PC-3 (cell line): Measurements from ENCODE around the gene NIPSNAP2. TPM values are rescaled to one million over a fixed set of nuclear protein-coding genes. Genes with fewer than 3 reads are reported as not detected.
"Not testable (repeated sequence)": the region's sequence is repeated elsewhere in the genome, so short reads cannot be mapped to it uniquely, and the experiment has no call there.

Source experiments
- ATAC-seq: fragments of 200-7000 bp; cut with Tn5 transposase; 2 replicates; pipeline ENCODE4 v1.9.1; 2020; ENCODE audit warnings: mild to moderate bottlenecking, moderate library complexity
- BruUV-seq: library from RNA; stranded (reverse); fragments of 400-500 nt; replicated peaks from 2 replicates; lab custom pipeline; 2021; lab: Mats Ljungman, UMichigan
- CTCF ChIA-PET: fragments of 300-600 bp; sonication (Branson Sonifier 250); formaldehyde crosslinking; loops from one replicate; lab custom pipeline; 2022; ENCODE audit warnings: antibody characterized with exemption; lab: Charles Lee
- POLR2A ChIA-PET: fragments of 300-600 bp; sonication (Branson Sonifier 250); formaldehyde crosslinking; loops from one replicate; lab custom pipeline; 2022; ENCODE audit warnings: antibody characterized with exemption; ENCODE audit not compliant: unreplicated experiment; lab: Charles Lee
- DNase-seq: peaks from one replicate; pipeline ENCODE4 v3.0.0-alpha.2; 2015
- H2AFZ ChIP-seq: fragments of 300-600 bp; sonication (generic); 2 replicates; pipeline ENCODE4 v1.6.0; 2016; ENCODE audit warnings: antibody characterized with exemption, low read length
- H3F3A ChIP-seq: fragments of 300-600 bp; sonication (generic); one replicate; pipeline ENCODE4 v1.6.0; 2017; ENCODE audit warnings: antibody characterized with exemption, low read length, control low read depth, mild to moderate bottlenecking; ENCODE audit not compliant: unreplicated experiment
- H3K27ac ChIP-seq: fragments of 300-600 bp; sonication (generic); 2 replicates; pipeline ENCODE4 v1.5.1; 2016; ENCODE audit warnings: mild to moderate bottlenecking, low read length
- H3K27me3 ChIP-seq: fragments of 300-600 bp; sonication (generic); 2 replicates; pipeline ENCODE4 v1.6.1; 2016; ENCODE audit warnings: low read length, mixed read lengths
- H3K36me3 ChIP-seq: fragments of 300-600 bp; sonication (generic); 2 replicates; pipeline ENCODE4 v1.6.1; 2016; ENCODE audit warnings: low read depth, mixed run types, low read length, mixed read lengths
- H3K4me1 ChIP-seq: fragments of 300-600 bp; sonication (generic); 2 replicates; pipeline ENCODE4 v1.5.1; 2016; ENCODE audit warnings: low read length; ENCODE audit not compliant: insufficient read depth
- H3K4me2 ChIP-seq: fragments of 300-600 bp; sonication (generic); 2 replicates; pipeline ENCODE4 v1.6.0; 2016; ENCODE audit warnings: low read length
- H3K4me3 ChIP-seq: fragments of 300-600 bp; sonication (generic); 2 replicates; pipeline ENCODE4 v1.5.1; 2016; ENCODE audit warnings: mild to moderate bottlenecking, low read length, mixed read lengths
- H3K79me2 ChIP-seq: fragments of 300-600 bp; sonication (generic); 2 replicates; pipeline ENCODE4 v1.6.1; 2017; ENCODE audit warnings: low read length, mixed read lengths
- H3K9ac ChIP-seq: fragments of 300-600 bp; sonication (generic); 2 replicates; pipeline ENCODE4 v1.6.0; 2016; ENCODE audit warnings: mild to moderate bottlenecking, low read length
- H3K9me2 ChIP-seq: fragments of 300-600 bp; sonication (generic); replicated peaks from 2 replicates; pipeline ENCODE4 v1.6.1; 2016; ENCODE audit warnings: mixed run types, low read length, mixed read lengths
- H3K9me3 ChIP-seq: fragments of 300-600 bp; sonication (generic); 2 replicates; pipeline ENCODE4 v1.6.1; 2016; ENCODE audit warnings: low read length, mixed read lengths
- H4K20me1 ChIP-seq: fragments of 300-600 bp; sonication (generic); 2 replicates; pipeline ENCODE4 v1.6.1; 2016; ENCODE audit warnings: low read length, mixed read lengths
- CTCF ChIP-seq: fragments of 300-600 bp; sonication (generic); conservative IDR thresholded peaks from 2 replicates; pipeline ENCODE4 v1.5.1; 2017; ENCODE audit warnings: antibody characterized with exemption, low read depth, mild to moderate bottlenecking, low read length
- EZH2 ChIP-seq: fragments of 300-600 bp; sonication (generic); IDR thresholded peaks from one replicate; pipeline ENCODE4 v1.6.1; 2017; ENCODE audit warnings: antibody characterized with exemption, mild to moderate bottlenecking, low read length; ENCODE audit not compliant: unreplicated experiment
- EZH2phosphoT487 ChIP-seq: fragments of 300-600 bp; sonication (generic); IDR thresholded peaks from 2 replicates; pipeline ENCODE4 v1.6.1; 2018; ENCODE audit warnings: mild to moderate bottlenecking, antibody characterized with exemption, low read length, borderline replicate concordance
- intact Hi-C: fragments of 100-400 bp; cut with micrococcal nuclease; formaldehyde crosslinking; loops from 2 replicates; pipeline ENCODE4 v1.9.0; 2023
- total RNA-seq: library from RNA; depleted of rRNA; stranded (reverse); fragments of >200 nt; gene quantifications from 2 replicates; pipeline ENCODE4 v1.2.3, GENCODE V29; 2014

The NIPSNAP2 gene
- total RNA-seq, 1 experiment from 2014 or later: 63.9 TPM

GRCh38 chr7:56046721-56047445, 82.5 kb downstream of the NIPSNAP2 start:
- TF ChIP-seq CTCF (no peak), EZH2phosphoT487 (no peak), EZH2 (no peak)
- no peak overlapping the region for H3K4me2 ChIP-seq
- H2AFZ ChIP-seq: no peak overlapping the region
- no peaks in the 10 kb centered on the region for H3K9me2 ChIP-seq
- BruUV-seq: no TSS peak
- ChIA-PET POLR2A (interaction anchor here (0.6 kb wide), 1 partner anchor 24 kb away, joined by 9 read pairs; no protein-coding TSS in a partner anchor), CTCF (no interaction called here)
- H3K36me3 ChIP-seq: no peaks in the 10 kb centered on the region
- H3F3A ChIP-seq: no peaks in the 10 kb centered on the region
- H4K20me1 ChIP-seq: no peaks in the 10 kb centered on the region
- no peaks in the 10 kb centered on the region for H3K9me3 ChIP-seq
- no peak overlapping the region for H3K4me3 ChIP-seq
- no peaks in the 10 kb centered on the region for H3K27me3 ChIP-seq
- H3K27ac ChIP-seq: no peak overlapping the region
- peaks cover 6% of the 10 kb centered on the region; the same call in 1 of the 2 replicates for H3K4me1 ChIP-seq
- ATAC-seq: no peak
- H3K9ac ChIP-seq: no peak overlapping the region
- H3K79me2 ChIP-seq: peaks cover 34% of the 10 kb centered on the region
- no peak for DNase-seq
- intact Hi-C loops: no loop called here

GRCh38 chr7:56047446-56048116, 83.2 kb downstream of the NIPSNAP2 start:
- H3K27ac ChIP-seq, H3K9ac ChIP-seq, H4K20me1 ChIP-seq, DNase-seq, H2AFZ ChIP-seq, H3K4me3 ChIP-seq, H3K27me3 ChIP-seq, intact Hi-C loops, H3K4me2 ChIP-seq, H3K36me3 ChIP-seq, H3K9me2 ChIP-seq, BruUV-seq, H3K9me3 ChIP-seq, H3K4me1 ChIP-seq, H3F3A ChIP-seq, CTCF ChIA-PET, ATAC-seq: not testable (repeated sequence)
- peaks cover 41% of the 10 kb centered on the region for H3K79me2 ChIP-seq
- POLR2A ChIA-PET: interaction anchor here (0.6 kb wide), 1 partner anchor 25 kb away, joined by 9 read pairs; no protein-coding TSS in a partner anchor

DNA sequence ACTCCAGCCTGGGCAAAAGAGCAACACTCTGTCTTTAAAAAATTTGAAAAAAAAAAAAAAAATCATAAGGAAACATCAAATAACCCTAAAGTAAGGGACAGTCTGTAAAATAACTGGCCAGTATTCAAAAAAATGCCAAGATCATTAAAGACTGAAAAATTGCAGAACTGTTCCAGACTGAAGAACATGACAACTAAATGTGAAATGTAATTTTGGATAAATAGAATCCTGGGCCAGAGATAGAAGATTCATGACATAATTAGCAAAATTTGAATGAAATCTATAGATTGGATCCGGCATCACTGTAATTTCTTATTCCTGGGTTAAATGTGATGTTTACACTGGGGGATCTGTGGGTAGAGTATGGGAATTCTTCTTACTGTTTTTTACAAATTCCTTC, 83.9 kb downstream of the NIPSNAP2 start:
- CTCF ChIA-PET: no interaction called here
- intact Hi-C loops: no loop called here
- no peaks in the 10 kb centered on the region for H3F3A ChIP-seq
- no peak overlapping the region for H3K4me3 ChIP-seq
- H3K79me2 ChIP-seq: peaks cover 48% of the 10 kb centered on the region
- peaks cover 13% of the 10 kb centered on the region for H3K4me1 ChIP-seq
- no peak for ATAC-seq
- H3K4me2 ChIP-seq: no peak overlapping the region
- no peaks in the 10 kb centered on the region for H3K27me3 ChIP-seq
- H3K36me3 ChIP-seq: peaks cover 11% of the 10 kb centered on the region
- H4K20me1 ChIP-seq: peaks cover 5% of the 10 kb centered on the region; the same call in 1 of the 2 replicates
- H3K9ac ChIP-seq: no peak overlapping the region
- no peak overlapping the region for H3K27ac ChIP-seq
- no TSS peak for BruUV-seq
- H3K9me2 ChIP-seq: no peaks in the 10 kb centered on the region
- DNase-seq: no peak
- no peaks in the 10 kb centered on the region for H3K9me3 ChIP-seq
- H2AFZ ChIP-seq: no peak overlapping the region
- POLR2A ChIA-PET: no interaction called here
- TF ChIP-seq CTCF (no peak), EZH2phosphoT487 (no peak), EZH2 (no peak)

DNA sequence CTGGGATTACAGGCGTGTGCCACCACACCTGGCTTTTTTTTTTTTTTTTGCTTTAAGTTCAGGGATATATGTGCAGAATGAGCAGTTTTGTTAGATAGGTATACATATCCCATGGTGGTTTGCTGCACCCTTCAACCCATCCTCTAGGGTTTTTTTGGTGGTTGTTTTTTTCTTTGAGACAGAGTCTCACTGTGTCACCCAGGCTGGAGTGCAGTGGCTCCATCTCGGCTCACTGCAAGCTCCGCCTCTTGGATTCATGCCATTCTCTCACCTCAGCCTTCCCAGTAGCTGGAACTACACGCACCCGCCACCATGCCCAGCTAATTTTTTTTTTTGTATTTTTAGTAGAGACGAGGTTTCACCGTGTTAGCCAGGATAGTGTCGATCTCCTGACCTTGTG, 84.4 kb downstream of the NIPSNAP2 start:
- ATAC-seq, H3F3A ChIP-seq, BruUV-seq, H3K27me3 ChIP-seq, H2AFZ ChIP-seq, H3K9ac ChIP-seq, intact Hi-C loops, H3K9me2 ChIP-seq, H3K9me3 ChIP-seq, POLR2A ChIA-PET, CTCF ChIA-PET, H3K4me3 ChIP-seq, H3K27ac ChIP-seq: not testable (repeated sequence)
- peak; percentile 20 for DNase-seq
- H3K36me3 ChIP-seq: peaks cover 16% of the 10 kb centered on the region
- H4K20me1 ChIP-seq: peaks cover 11% of the 10 kb centered on the region; the same call in 1 of the 2 replicates
- 0 out of 2 replicates have a peak overlapping the region, but pooled peaks have one; percentile 10 for H3K4me2 ChIP-seq
- peaks cover 53% of the 10 kb centered on the region for H3K79me2 ChIP-seq
- H3K4me1 ChIP-seq: peaks cover 18% of the 10 kb centered on the region
